AG04449 (cell line): ENCODE measurements around the gene SWSAP1.

Experiments
- CTCF ChIA-PET: fragments of 350-600 bp; formaldehyde crosslinking; extraction: SDS; loops from one replicate; lab custom pipeline; 2021; ENCODE audit warnings: antibody characterized with exemption; lab: Yijun Ruan, JAX
- POLR2A ChIA-PET: fragments of 400-600, 350-600 bp; formaldehyde crosslinking; extraction: SDS; loops from one replicate; lab custom pipeline; 2020; ENCODE audit warnings: antibody characterized with exemption, inconsistent platforms; lab: Yijun Ruan, JAX
- DNase-seq: peaks from one replicate; pipeline ENCODE4 v3.0.0-alpha.2; 2010; ENCODE audit warnings: low read depth, low spot score
- H3K4me3 ChIP-seq: 2 replicates; pipeline ENCODE4 v1.5.1; 2011; ENCODE audit warnings: low read depth, mild to moderate bottlenecking, control low read depth, low read length
- TF ChIP-seq, protein P1 (sequence below): IDR thresholded peaks from one replicate; pipeline ENCODE4 v1.5.1; 2011; ENCODE audit warnings: mild to moderate bottlenecking, moderate library complexity, low read length, control low read depth, inconsistent platforms; ENCODE audit not compliant: insufficient read depth; ENCODE audit errors: missing control alignments

The SWSAP1 gene

DNA sequence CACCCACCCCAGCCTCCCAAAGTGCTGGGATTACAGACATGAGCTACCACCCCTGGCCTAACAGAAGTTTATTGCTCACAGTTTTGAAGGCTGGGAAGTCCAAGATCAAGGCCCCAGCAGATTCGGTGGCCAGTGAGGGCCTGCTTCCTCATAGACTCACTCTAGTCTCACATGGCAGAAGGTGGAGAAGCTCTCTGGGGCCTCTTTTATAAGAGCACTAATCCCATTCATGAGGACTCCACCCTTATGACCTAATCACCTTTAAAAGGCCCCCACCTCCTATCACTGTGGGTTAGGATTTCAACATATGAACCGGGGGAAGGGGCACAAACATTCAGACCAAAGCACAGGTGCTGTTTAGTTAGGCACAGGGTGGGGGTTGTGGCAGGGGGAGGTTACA, 6.9 kb upstream of the SWSAP1 start:
- ChIA-PET POLR2A (no interaction called here), CTCF (interaction anchor here (2.4 to 3.5 kb wide), 2 partner anchors 13 to 115 kb away, joined by 7 to 17 read pairs; no protein-coding TSS in a partner anchor)
- TF ChIP-seq, protein P1, sequence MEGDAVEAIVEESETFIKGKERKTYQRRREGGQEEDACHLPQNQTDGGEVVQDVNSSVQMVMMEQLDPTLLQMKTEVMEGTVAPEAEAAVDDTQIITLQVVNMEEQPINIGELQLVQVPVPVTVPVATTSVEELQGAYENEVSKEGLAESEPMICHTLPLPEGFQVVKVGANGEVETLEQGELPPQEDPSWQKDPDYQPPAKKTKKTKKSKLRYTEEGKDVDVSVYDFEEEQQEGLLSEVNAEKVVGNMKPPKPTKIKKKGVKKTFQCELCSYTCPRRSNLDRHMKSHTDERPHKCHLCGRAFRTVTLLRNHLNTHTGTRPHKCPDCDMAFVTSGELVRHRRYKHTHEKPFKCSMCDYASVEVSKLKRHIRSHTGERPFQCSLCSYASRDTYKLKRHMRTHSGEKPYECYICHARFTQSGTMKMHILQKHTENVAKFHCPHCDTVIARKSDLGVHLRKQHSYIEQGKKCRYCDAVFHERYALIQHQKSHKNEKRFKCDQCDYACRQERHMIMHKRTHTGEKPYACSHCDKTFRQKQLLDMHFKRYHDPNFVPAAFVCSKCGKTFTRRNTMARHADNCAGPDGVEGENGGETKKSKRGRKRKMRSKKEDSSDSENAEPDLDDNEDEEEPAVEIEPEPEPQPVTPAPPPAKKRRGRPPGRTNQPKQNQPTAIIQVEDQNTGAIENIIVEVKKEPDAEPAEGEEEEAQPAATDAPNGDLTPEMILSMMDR: no peak
- no peak for DNase-seq
- H3K4me3 ChIP-seq: no peak overlapping the region

DNA sequence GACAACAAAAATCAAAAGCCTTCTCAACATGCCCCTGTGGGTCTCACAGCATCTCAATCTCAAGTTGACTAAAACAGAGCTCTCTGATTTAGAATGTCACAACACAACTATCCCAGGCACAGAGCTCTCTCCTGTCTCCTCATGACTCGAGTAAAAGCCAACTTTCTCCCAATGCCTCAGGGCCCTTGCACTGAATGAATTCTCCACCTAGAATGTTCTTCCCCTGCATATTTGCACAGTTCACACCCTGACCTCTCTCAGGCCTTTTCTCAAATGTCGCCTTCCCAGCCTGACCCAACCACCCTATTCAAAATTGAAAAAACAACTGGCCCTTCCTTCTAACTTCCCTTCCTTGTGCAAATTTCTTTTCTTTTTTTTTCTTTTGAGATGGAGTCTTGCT, 3.7 kb upstream of the SWSAP1 start:
- ChIA-PET POLR2A (no interaction called here), CTCF (interaction anchor here (0.7 to 3.5 kb wide), 2 partner anchors 10 to 11 kb away, joined by 3 to 17 read pairs; no protein-coding TSS in a partner anchor)
- TF ChIP-seq, protein P1: no peak
- H3K4me3 ChIP-seq: no peak overlapping the region
- no peak for DNase-seq

DNA sequence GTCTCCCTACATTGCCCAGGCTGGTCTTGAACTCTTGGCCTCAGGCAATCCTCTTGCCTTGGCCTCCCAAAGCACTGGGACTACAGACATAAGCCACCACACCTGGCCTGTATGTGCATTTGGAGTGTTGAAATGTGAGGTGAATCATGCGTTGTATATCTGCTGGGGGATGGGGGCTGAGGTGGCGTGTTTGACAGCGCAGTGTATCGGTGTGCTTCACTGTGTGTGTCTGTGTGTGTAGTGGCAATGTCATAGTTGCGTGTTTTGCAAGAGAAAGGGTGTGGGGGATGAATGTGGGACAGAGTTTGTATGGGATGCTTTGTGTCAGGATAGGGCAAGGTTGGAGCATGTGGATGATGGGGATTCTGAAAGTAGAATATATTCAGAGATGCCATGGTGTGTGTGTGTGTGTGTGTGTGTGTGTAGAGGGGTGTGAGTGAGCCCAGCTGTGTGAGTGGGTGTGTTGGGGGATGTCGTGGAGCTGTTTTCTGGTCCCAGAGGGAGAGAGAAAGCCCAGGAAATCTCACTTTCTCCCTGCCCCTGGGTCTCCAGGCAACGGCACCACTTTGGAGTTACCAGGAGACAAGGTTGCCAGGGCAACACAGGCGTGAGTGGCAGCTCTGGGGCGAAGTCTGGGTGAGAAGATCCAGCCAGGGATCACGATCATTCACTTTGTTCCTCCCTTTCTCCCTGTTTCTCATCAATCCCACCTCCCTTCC, 1.1 kb upstream of the SWSAP1 start:
- POLR2A ChIA-PET: interaction anchor here (1.4 kb wide), 1 partner anchor 12 kb away, joined by 3 read pairs; no protein-coding TSS in a partner anchor
- TF ChIP-seq, protein P1: no peak
- CTCF ChIA-PET: no interaction called here
- DNase-seq: no peak
- H3K4me3 ChIP-seq: no peak overlapping the region

DNA sequence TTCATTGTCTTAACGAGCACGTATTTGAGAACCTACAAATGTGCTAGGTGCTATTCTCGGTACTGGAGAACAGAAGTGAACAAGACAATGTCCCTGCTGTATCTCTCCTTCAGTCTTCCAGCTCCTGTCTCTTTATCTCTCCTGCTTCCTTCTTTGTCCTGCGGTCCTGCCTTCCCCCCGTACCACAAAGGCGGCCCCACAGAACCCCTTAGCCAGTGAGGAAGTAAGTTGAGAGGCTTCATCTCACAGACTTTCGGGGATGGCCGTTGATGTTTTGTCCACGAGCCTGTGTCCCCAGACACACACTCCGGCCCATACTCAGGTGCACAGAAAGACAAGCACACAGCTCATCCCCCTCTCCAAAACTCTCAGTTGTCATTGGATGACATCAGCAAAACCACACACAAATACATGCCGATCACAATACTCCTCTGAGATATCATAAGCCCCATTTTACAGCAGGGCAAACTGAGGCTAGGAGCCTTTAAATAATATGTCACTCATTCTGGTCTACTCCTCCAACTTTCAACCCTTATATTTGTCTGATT, 507 bp upstream of the SWSAP1 start:
- CTCF ChIA-PET: interaction anchor here (0.8 to 5.6 kb wide), 4 partner anchors 28 to 108 kb away, joined by 3 to 18 read pairs (median 4); partner anchors contain the start of genes CCDC159 and TMEM205
- DNase-seq: no peak
- H3K4me3 ChIP-seq: peak overlapping the region; percentile 51
- TF ChIP-seq, protein P1: no peak
- POLR2A ChIA-PET: interaction anchor here (0.8 to 1.5 kb wide), 5 partner anchors 11 to 61 kb away, joined by 3 to 11 read pairs (median 3); partner anchors contain the start of genes CCDC159, ODAD3, PRKCSH and TMEM205

DNA sequence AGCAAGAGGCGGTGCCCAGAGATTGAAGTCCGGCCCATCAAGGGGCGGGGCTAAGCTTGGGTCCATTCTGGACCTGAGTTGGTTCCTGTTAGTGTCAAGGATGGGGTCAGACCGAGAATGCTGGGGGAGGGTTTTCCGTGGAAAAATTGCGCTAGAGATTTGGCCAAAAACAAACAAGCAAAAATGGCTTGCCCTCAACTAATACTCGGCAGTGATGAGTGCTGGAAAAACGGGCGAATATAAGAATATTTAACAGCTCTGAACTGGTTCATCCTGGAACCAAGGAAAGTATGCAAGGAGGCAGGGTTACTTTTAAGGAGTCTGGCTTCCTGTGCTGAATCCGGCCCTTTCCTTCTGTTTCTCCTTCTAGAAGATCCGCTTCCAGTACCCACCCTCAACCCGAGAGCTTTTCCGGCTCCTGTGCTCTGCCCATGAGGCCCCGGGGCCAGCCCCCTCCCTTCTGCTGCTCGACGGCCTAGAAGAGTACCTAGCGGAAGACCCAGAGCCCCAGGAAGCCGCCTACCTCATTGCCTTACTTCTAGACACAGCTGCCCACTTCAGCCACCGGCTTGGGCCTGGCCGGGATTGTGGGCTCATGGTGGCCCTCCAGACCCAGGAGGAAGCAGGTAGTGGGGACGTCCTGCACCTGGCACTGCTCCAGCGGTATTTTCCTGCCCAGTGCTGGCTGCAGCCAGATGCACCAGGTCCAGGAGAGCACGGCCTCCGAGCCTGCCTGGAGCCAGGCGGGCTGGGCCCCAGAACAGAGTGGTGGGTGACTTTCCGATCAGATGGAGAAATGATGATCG, 880 bp downstream of the SWSAP1 start:
- ChIA-PET CTCF (interaction anchor here (0.7 to 5.6 kb wide), 11 partner anchors 8 to 161 kb away, joined by 3 to 18 read pairs (median 4); partner anchors contain the start of genes CCDC159, RGL3 and TMEM205), POLR2A (interaction anchor here (0.6 to 1.5 kb wide), 6 partner anchors 12 to 44 kb away, joined by 3 to 11 read pairs (median 3); no protein-coding TSS in a partner anchor)
- H3K4me3 ChIP-seq: peak overlapping the region; percentile 39
- TF ChIP-seq, protein P1: no peak
- no peak for DNase-seq
